K562 (cell line): ENCODE measurements around the gene XPO1. TPM values are rescaled to one million over a fixed set of nuclear protein-coding genes. Genes with fewer than 3 reads are reported as not detected.
A peak's percentile ranks its signal among the peaks of the same experiment; 100 is the strongest.

Source experiments
- CHD2 ChIP-seq: IDR thresholded peaks from 2 replicates; pipeline ENCODE4 v1.6.1; 2011; ENCODE audit warnings: low read depth, low read length
- POLR2AphosphoS2 ChIP-seq: IDR thresholded peaks from 2 replicates; pipeline ENCODE4 v1.6.1; 2012; ENCODE audit warnings: low read length, improper control_type of control experiment
- PYGO2 ChIP-seq: fragments of 450-650 bp; IDR thresholded peaks from 2 replicates; pipeline ENCODE4 v1.6.1; 2016; ENCODE audit warnings: mild to moderate bottlenecking, missing genetic modification characterization, moderate library complexity, missing compliant biosample characterization
- TCF3 ChIP-seq: sonication (generic); formaldehyde crosslinking; IDR thresholded peaks from 2 replicates; pipeline ENCODE4 v1.4.0; 2020; ENCODE audit warnings: mild to moderate bottlenecking, missing genetic modification reagents
- polyA plus RNA-seq, 8 experiments: library from polyadenylated mRNA; depleted of rRNA in 4 of 8; stranded (reverse) in 5 of 8; unstranded in 3 of 8; fragments of >200 nt; fragmentation: Nextera tagmentation in 2 of 8; fragmentation: Illumina TruSeq in 1 of 8; extraction: Ambion mirVana in 2 of 8; extraction: Trizol in 1 of 8; gene quantifications; 2 replicates each; pipeline versions ENCODE4 v1.2.1 to v1.2.3, GENCODE V29; 2011 to 2014; ENCODE audit warnings: inconsistent platforms in 1 of 8, missing spikeins in 1 of 8
- total RNA-seq, 7 experiments: library from RNA; depleted of rRNA in 6 of 7; stranded (reverse); fragments of >200 nt in 6 of 7; fragmentation: Illumina TruSeq in 2 of 7; extraction: Trizol in 2 of 7; gene quantifications; 2 replicates each; pipeline versions ENCODE4 v1.2.1 to v1.2.3, GENCODE V29; 2011 to 2021; ENCODE audit warnings: low replicate concordance in 1 of 7
- TF ChIP-seq, protein P1 (sequence below): fragments of 450-650 bp; IDR thresholded peaks from 2 replicates; pipeline ENCODE4 v1.6.1; 2018; ENCODE audit not compliant: partially characterized antibody
- TF ChIP-seq, protein P2 (sequence below): fragments of 200-600 bp; sonication (generic); IDR thresholded peaks from one replicate; pipeline ENCODE4 v1.6.1; 2012; ENCODE audit warnings: mild to moderate bottlenecking, low read depth, low read length, inconsistent platforms
- TF ChIP-seq, protein P3 (sequence below), 2 experiments: IDR thresholded peaks; 2 replicates each; pipeline ENCODE4 v1.6.1; 2011; ENCODE audit warnings: borderline replicate concordance in 1 of 2, control low read depth in 1 of 2, low read depth in 1 of 2, low read length in 1 of 2, mild to moderate bottlenecking in 1 of 2, mixed read lengths in 1 of 2, moderate library complexity in 1 of 2; ENCODE audit not compliant: insufficient read depth in 1 of 2, insufficient read length in 1 of 2, poor library complexity in 1 of 2, severe bottlenecking in 1 of 2; ENCODE audit errors: extremely low read depth in 1 of 2
- TF ChIP-seq, protein P4 (sequence below): fragments of 450-650 bp; conservative IDR thresholded peaks from 2 replicates; pipeline ENCODE4 v1.6.1; 2016; ENCODE audit warnings: missing genetic modification characterization, low read depth, mild to moderate bottlenecking, missing compliant biosample characterization, moderate library complexity

XPO1 gene
- total and polyA plus RNA-seq, 9 of the 15 experiments (the other 6 are each of a cell fraction or from before 2014, with no cell fraction given): 86.2 to 307 (median 216) TPM

DNA sequence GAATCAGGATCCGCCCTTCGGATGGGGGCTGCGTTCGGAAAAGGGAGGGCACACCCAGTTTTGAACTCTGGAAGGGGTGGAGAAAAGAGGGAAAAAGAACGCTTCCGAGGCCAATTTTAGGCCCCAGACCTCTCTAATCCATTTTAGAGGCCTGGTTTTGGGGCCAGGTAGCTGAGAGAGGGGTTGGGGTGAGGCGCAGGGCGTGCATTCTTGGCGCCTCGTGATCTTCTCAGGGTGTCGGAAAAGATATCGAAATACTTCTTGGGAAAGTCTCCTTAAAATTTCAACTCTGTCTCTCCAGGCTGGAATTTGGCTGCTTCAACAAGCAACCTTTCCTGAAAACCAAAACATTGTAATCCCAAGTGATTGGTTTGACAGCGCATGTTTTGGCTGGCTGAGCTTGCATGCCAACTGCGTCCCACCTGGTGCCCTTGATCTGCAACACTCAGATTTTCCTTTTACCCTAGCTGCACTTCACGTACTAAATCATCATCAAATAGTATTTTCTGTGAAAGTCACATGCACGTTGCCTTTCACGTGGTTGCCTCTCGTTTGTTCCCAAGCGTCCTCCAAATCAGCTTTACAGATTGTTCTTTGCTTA, 864 bp upstream of the XPO1 start (continued):
- TF ChIP-seq, protein P1, sequence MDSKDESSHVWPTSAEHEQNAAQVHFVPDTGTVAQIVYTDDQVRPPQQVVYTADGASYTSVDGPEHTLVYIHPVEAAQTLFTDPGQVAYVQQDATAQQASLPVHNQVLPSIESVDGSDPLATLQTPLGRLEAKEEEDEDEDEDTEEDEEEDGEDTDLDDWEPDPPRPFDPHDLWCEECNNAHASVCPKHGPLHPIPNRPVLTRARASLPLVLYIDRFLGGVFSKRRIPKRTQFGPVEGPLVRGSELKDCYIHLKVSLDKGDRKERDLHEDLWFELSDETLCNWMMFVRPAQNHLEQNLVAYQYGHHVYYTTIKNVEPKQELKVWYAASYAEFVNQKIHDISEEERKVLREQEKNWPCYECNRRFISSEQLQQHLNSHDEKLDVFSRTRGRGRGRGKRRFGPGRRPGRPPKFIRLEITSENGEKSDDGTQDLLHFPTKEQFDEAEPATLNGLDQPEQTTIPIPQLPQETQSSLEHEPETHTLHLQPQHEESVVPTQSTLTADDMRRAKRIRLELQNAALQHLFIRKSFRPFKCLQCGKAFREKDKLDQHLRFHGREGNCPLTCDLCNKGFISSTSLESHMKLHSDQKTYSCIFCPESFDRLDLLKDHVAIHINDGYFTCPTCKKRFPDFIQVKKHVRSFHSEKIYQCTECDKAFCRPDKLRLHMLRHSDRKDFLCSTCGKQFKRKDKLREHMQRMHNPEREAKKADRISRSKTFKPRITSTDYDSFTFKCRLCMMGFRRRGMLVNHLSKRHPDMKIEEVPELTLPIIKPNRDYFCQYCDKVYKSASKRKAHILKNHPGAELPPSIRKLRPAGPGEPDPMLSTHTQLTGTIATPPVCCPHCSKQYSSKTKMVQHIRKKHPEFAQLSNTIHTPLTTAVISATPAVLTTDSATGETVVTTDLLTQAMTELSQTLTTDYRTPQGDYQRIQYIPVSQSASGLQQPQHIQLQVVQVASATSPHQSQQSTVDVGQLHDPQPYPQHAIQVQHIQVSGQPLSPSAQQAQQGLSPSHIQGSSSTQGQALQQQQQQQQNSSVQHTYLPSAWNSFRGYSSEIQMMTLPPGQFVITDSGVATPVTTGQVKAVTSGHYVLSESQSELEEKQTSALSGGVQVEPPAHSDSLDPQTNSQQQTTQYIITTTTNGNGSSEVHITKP: no peak
- TF ChIP-seq CHD2: no peak
- TF ChIP-seq, protein P2, sequence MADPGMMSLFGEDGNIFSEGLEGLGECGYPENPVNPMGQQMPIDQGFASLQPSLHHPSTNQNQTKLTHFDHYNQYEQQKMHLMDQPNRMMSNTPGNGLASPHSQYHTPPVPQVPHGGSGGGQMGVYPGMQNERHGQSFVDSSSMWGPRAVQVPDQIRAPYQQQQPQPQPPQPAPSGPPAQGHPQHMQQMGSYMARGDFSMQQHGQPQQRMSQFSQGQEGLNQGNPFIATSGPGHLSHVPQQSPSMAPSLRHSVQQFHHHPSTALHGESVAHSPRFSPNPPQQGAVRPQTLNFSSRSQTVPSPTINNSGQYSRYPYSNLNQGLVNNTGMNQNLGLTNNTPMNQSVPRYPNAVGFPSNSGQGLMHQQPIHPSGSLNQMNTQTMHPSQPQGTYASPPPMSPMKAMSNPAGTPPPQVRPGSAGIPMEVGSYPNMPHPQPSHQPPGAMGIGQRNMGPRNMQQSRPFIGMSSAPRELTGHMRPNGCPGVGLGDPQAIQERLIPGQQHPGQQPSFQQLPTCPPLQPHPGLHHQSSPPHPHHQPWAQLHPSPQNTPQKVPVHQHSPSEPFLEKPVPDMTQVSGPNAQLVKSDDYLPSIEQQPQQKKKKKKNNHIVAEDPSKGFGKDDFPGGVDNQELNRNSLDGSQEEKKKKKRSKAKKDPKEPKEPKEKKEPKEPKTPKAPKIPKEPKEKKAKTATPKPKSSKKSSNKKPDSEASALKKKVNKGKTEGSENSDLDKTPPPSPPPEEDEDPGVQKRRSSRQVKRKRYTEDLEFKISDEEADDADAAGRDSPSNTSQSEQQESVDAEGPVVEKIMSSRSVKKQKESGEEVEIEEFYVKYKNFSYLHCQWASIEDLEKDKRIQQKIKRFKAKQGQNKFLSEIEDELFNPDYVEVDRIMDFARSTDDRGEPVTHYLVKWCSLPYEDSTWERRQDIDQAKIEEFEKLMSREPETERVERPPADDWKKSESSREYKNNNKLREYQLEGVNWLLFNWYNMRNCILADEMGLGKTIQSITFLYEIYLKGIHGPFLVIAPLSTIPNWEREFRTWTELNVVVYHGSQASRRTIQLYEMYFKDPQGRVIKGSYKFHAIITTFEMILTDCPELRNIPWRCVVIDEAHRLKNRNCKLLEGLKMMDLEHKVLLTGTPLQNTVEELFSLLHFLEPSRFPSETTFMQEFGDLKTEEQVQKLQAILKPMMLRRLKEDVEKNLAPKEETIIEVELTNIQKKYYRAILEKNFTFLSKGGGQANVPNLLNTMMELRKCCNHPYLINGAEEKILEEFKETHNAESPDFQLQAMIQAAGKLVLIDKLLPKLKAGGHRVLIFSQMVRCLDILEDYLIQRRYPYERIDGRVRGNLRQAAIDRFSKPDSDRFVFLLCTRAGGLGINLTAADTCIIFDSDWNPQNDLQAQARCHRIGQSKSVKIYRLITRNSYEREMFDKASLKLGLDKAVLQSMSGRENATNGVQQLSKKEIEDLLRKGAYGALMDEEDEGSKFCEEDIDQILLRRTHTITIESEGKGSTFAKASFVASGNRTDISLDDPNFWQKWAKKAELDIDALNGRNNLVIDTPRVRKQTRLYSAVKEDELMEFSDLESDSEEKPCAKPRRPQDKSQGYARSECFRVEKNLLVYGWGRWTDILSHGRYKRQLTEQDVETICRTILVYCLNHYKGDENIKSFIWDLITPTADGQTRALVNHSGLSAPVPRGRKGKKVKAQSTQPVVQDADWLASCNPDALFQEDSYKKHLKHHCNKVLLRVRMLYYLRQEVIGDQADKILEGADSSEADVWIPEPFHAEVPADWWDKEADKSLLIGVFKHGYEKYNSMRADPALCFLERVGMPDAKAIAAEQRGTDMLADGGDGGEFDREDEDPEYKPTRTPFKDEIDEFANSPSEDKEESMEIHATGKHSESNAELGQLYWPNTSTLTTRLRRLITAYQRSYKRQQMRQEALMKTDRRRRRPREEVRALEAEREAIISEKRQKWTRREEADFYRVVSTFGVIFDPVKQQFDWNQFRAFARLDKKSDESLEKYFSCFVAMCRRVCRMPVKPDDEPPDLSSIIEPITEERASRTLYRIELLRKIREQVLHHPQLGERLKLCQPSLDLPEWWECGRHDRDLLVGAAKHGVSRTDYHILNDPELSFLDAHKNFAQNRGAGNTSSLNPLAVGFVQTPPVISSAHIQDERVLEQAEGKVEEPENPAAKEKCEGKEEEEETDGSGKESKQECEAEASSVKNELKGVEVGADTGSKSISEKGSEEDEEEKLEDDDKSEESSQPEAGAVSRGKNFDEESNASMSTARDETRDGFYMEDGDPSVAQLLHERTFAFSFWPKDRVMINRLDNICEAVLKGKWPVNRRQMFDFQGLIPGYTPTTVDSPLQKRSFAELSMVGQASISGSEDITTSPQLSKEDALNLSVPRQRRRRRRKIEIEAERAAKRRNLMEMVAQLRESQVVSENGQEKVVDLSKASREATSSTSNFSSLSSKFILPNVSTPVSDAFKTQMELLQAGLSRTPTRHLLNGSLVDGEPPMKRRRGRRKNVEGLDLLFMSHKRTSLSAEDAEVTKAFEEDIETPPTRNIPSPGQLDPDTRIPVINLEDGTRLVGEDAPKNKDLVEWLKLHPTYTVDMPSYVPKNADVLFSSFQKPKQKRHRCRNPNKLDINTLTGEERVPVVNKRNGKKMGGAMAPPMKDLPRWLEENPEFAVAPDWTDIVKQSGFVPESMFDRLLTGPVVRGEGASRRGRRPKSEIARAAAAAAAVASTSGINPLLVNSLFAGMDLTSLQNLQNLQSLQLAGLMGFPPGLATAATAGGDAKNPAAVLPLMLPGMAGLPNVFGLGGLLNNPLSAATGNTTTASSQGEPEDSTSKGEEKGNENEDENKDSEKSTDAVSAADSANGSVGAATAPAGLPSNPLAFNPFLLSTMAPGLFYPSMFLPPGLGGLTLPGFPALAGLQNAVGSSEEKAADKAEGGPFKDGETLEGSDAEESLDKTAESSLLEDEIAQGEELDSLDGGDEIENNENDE: no peak
- no peak for TF ChIP-seq TCF3 (CRISPR knock-in tag)
- TF ChIP-seq, protein P3, sequence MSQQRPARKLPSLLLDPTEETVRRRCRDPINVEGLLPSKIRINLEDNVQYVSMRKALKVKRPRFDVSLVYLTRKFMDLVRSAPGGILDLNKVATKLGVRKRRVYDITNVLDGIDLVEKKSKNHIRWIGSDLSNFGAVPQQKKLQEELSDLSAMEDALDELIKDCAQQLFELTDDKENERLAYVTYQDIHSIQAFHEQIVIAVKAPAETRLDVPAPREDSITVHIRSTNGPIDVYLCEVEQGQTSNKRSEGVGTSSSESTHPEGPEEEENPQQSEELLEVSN (IDR thresholded peaks at IDR 0.05; ENCODE audit: borderline replicate concordance in 1 of 2, extremely low read depth in 1 of 2, insufficient read depth in 1 of 2, insufficient read length in 1 of 2, low read depth in 1 of 2, low read length in 1 of 2, poor library complexity in 1 of 2, severe bottlenecking in 1 of 2): peak; percentile 22 to 55
- TF ChIP-seq, protein P4, sequence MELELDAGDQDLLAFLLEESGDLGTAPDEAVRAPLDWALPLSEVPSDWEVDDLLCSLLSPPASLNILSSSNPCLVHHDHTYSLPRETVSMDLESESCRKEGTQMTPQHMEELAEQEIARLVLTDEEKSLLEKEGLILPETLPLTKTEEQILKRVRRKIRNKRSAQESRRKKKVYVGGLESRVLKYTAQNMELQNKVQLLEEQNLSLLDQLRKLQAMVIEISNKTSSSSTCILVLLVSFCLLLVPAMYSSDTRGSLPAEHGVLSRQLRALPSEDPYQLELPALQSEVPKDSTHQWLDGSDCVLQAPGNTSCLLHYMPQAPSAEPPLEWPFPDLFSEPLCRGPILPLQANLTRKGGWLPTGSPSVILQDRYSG (tag): peak; percentile 54; the same call in 1 of the 2 replicates
- TF ChIP-seq PYGO2 (tag): no peak
- TF ChIP-seq POLR2AphosphoS2: no peak
